GM19372 (cell line): ENCODE results near the gene VCX.
"Not testable (repeated sequence)": the region's sequence is repeated elsewhere in the genome, so short reads cannot be mapped to it uniquely, and the experiment has no call there.

ENCODE experiments used
- ATAC-seq: cut with Tn5 transposase; IDR thresholded peaks from one replicate; pipeline ENCODE4 v1.9.1; 2021; ENCODE audit warnings: mild to moderate bottlenecking, low read depth, moderate library complexity; ENCODE audit not compliant: unreplicated experiment

The VCX gene

DNA sequence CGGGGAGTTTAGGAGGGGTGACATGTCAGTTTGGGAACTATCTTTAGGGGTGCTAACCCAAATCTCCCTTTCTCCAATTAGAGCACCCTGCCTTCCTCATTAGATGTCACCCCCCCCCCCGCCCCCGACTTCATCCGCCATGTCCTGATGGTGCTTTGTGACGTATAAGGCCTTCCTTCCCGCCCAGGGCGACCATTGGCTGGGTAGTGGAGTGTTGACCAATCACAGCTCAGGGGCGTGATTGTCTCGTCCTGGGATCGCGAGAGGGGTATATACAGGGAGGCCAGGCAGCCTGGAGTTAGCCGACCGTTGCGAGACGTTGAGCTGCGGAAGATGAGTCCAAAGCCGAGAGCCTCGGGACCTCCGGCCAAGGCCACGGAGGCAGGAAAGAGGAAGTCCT is at the start of gene VCX:
TSS of gene VCX (plus strand) at position 301 of the 400 bp plus-strand sequence. CDS start at position 334, 33 bp downstream.
- ATAC-seq, result not testable (repeated sequence)

DNA sequence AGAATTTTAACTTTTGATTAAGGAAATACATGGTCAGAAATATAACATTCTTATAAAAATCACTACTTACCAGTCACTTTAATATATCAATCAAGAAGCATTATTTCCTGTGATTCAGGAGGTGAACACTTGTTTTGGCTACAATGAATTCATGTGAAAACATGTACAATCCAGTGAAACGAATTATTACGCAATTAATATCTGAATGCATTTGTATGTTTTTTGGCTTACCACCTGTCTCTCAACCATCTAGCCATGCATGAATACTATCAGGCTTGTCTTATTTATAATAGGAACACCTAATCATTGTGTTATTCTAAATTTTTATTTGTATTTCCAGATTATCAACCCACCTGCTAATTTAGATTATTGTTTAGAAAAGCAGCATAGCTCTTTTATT is 44.6 kb upstream of the VCX start:
- ATAC-seq, result no peak

DNA sequence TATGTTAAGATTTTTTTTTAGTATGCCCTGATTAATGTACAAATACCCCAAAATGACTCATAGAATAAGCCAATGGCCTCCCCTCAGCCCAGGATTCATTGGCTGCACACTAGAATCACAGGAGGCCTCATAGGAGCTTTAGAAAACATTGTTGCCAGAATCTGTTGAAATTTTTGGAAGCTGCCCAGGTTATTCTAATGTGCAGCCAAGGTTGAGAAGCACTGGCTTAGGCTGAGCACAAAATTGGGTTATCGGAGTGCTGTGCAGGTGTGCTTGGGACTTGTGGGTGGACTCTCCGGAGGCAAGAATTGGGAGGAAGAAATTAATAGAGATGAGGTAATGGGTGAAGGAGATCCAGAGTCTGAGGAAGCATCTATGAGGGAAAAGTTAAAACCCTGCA is 41.3 kb upstream of the VCX start:
- no peak for ATAC-seq

DNA sequence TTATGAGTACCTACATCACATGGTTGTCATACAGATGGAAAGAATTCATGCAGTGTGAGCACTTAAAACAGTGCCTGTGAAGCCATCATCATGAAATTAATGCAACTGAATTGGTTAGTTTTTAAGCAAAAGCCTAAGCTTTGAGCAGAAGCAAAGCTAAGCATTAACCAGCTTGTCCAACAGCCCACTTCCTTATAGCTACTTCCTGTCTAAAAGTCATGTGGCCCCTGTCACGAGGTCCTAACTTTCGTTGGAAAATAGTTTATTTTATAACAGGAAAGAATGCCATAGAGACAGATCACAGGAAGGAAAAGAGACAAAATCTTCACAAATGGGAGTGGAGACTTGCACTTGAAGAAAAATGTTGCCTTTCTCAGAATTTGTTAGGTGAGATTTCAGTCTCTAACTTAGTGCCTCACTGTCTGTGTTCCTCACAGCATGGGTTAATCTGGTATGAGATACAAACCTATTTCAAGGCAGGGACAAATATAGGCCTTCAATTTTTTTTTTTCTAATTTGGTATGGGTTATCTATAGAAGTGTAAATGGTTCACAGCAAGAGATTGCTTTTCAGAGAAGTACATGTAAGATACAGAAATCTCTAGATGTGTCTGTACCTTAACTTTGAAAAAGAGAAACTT is 27.7 kb upstream of the VCX start:
- no peak for ATAC-seq

DNA sequence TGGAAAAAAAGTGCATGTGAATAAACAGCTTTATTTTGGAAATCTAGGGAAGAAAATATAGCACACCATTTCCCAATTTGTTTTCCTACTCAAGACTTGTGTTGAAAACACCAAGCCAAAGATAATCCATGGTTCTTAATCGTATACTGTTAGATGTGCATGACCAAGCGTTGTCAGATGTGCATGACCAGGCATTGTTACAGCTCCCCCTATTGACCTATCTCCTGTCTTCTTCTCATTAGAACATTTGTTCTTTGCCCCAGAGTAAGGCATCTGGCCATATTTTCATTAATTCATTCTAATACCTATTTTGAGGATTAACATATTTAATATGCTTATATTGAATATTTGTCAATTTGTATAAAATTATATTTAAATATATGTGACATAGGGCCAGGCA is 14.4 kb upstream of the VCX start:
- ATAC-seq, result no peak

DNA sequence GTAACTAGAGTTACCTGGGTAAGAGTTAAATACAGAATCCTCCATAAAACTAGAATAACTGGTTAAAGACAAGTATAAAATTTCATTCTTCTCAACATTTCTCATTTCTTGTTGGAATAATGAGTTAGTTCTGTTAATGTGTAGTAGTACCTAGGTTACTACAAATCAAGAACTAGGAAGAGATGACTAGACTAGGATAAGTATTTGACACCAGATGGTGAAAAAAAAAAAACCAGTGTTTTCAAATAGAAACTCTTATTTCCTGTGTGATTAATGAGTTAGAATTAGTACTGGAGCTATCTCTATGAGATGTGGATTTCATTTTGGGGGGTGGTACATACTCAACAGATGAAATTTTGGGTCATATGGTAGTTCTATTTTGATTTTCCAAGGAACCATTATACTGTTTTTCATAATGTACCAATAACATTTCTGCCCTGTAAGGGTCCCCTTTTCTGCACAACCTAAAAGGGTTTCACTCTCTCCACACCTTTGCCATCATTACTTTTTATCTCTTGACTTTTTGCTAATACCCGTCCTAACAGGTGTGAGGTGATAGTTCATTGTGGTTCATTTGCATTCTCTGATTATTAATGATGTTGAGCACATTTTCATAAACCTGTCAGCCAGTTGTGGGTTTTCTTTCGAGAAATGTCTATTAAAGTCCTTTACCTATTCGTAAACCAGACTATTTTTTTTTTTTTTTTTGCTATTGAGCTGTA is 1.7 kb upstream of the VCX start:
- no peak for ATAC-seq

DNA sequence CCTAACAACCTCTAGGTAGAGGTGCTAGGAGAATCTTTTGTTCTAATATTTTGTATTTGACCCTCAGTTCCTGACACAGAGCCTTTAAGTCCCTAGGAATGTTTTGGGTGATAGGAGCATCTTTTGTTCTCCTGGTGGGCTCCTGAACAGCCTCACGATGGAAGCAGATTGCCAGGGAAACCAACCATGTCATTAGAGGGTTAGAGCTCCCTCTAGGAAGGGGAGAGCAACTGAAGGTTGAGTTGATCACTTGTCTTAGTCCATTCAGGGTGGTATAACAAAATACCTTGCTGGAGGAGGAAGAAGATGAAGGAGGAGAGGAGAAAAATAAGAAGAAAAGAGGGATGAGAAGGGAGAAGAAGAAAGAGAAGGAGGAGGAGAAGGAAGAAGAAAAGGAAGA is 9.2 kb downstream of the VCX start:
- no peak for ATAC-seq

DNA sequence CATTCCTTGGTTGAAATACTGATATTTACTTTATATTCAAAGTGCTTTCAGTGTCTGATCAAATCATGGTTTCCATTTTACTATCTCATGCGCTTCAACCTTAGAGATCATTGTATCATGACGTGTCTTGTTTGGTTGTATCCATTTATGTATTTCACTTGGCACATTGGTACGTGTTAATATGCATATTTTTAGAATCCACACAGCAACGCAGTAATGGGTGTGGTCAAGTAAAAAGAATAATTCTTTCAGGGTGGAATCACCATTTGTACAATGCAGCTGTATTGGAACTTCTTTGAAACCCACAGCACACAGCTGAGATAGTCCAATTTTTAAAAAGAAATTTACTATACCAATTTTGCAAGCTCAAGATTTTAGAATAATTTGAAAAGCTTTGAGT is 29.1 kb downstream of the VCX start:
- no peak for ATAC-seq

DNA sequence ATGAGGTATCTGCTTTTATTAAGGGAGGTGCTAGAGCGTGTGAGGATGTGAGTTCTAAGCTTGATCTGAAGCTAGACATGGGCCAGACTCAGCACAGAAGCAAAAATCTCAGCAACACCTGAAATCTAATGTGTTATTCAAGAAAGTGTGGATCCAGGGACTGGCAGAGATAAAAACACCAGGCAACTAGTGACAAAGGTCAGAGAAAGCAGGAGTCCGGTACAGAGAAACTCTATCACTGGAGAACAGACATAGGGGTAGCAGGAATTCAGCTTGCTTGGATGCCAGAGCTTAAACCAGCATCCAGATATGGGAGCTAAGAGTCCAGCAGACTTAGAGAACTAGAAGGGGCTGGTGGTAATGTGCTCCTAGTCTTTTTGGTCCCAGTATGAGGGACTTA is 34.0 kb downstream of the VCX start:
- no peak for ATAC-seq

DNA sequence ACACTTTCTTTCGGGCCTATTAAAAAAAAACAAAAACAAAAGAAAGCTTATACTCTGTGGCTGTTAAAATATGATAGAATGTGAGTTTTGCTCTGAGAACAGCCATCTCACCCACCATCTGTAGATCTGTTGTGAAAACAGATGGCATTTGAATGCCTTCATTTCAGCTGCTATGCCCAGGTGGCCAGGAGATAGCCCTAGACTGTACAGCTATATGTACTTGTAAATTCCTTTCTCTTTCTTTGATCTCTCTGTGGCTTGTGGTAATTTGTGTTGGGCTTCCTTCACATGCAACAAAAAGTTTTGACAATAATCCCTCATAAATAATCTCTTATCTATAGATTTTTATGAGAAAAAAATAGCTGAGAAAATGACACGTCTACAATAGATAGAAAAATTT is 46.2 kb downstream of the VCX start:
- no peak for ATAC-seq

DNA sequence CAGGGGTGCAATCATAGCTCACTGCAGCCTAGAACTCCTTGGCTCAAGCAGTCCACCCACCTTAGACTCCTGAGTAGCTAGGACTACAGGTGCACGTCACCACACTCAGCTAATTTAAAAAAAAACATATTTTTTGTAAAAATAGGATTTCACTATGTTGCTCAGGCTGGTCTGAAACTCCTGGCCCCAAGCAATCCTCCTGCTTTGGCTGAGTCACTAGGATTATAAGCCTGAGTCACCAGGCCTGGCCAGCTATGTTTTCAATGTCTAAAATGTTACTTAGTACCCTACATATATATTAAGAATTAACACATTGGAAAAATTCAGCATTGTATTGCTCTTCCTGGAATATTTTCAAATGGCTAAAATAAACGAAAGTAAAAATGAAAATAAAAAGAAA is 46.7 kb downstream of the VCX start:
- no peak for ATAC-seq

DNA sequence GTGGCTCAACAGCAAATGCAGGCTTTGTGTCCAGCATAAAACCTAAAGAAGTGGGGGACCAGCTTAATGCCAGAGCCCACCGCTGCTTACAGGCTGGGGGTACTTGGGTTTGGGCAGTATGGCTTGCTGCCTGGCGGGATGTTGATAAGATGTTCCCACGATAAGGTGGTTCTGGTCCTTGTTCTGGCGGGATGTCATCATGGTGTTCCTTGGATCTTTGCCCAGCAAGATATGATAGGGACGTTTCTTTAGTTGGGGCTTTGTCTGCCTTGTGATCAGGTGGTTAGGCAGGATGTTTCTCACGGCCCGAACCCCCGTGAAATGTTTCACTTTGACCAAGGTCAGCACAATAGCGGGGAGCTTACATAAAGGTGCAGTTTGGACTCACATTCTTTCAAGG is 49.0 kb downstream of the VCX start:
- ATAC-seq, result no peak
